Spleen (tissue), 7 donors: ENCODE results near the gene EIPR1.

ENCODE experiments used
- CTCF ChIP-seq, 11 experiments: fragments of 200-600 bp in 7 of 11; fragments of 450-650 bp in 4 of 11; sonication (generic) in 4 of 11; IDR thresholded peaks in 8 of 11; conservative IDR thresholded peaks in 3 of 11; 1 replicate in 7 of 11; 2 replicates in 4 of 11; pipeline versions ENCODE4 v1.4.0 to v1.8.0; 2016 to 2021; ENCODE audit warnings: antibody characterized with exemption in 11 of 11, inconsistent platforms in 4 of 11, mild to moderate bottlenecking in 1 of 11
- POLR2A ChIP-seq, 3 donors: fragments of 450-650 bp; IDR thresholded peaks; one replicate each; pipeline ENCODE4 v1.5.1; 2017; ENCODE audit warnings: antibody characterized with exemption in 3 of 3, mild to moderate bottlenecking in 1 of 3
- POLR2AphosphoS5 ChIP-seq, 3 donors: sonication (generic); formaldehyde crosslinking; IDR thresholded peaks; one replicate each; pipeline ENCODE4 v1.5.1; 2017; ENCODE audit warnings: antibody characterized with exemption in 3 of 3
- donor health status: DM: no; HTN: no; CAD: no; lungs with moderate emphysema.
- donor health status: DM: no; HTN: no; CAD: no.
- donor health status: DM: no; HTN: no; CAD: no.

GRCh38 chr2:3324404-3325281, 53.0 kb downstream of the EIPR1 start:
- TF ChIP-seq POLR2A (IDR thresholded peaks at IDR 0.05), result no peak
- no peak for TF ChIP-seq CTCF (IDR thresholded peaks at IDR 0.05 in 8 of 11, conservative IDR thresholded peaks at IDR 0.05 in 3 of 11)
- no peak for TF ChIP-seq POLR2AphosphoS5 (IDR thresholded peaks at IDR 0.05)
